ENCODE results near the gene MAPKAPK3. TPM values are rescaled to one million over a fixed set of nuclear protein-coding genes. Genes with fewer than 3 reads are reported as not detected.
A peak's percentile ranks its signal among the peaks of the same experiment; 100 is the strongest.

MAPKAPK3 gene
- total and polyA plus RNA-seq, 2 of the 8 experiments (the other 6 are each of a cell fraction or from before 2014, with no cell fraction given), result 65.4 to 99.8 TPM

DNA sequence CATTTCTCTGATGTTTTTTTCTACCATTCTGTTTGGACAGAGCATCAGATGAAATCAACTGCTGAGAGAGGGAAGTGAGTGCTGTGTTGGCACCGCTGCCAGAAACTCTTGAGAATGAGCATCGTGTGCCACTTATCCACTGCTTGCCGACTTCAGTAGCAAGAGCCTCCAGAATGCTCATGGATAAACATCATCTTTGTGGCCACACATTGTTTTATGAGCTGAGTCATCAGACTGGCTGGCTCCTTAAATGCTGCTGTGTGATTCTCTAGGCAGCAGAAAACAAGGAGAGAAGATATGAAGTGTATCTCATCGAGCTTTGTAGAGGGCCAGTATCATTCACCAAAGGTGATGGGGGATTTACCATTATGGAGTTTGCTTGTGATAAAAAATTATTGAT, 54.4 kb downstream of the MAPKAPK3 start:
- Histone ChIP-seq H3K9me3 (ENCODE audit: insufficient read depth in 2 of 2, low read depth in 1 of 2, low read length in 1 of 2) (no peaks in the 10 kb centered on the region), H2AFZ (ENCODE audit: low read length) (no peak overlapping the region), H4K91ac (replicated peaks; ENCODE audit: insufficient read length, low read length) (no peak overlapping the region), H2AK5ac (ENCODE audit: low read depth, low read length) (no peak overlapping the region), H3K9ac (replicated peaks in 1 of 4; ENCODE audit: extremely low read depth in 1 of 4, low read depth in 3 of 4, low read length in 3 of 4) (no peak overlapping the region), H2BK20ac (ENCODE audit: low read length) (no peak overlapping the region), H3K4me2 (ENCODE audit: insufficient read depth in 1 of 2, low read depth in 2 of 2, low read length in 2 of 2) (no peak overlapping the region), H3K4me1 (replicated peaks in 1 of 4; ENCODE audit: control insufficient read depth in 3 of 4, insufficient read depth in 4 of 4, low read length in 3 of 4) (peaks cover 2 to 9% (median 3%) of the 10 kb centered on the region in 4 experiments; a peak in 5 of 7 replicates), H3K4me3 (ENCODE audit: extremely low read depth in 1 of 4, insufficient read depth in 2 of 4, low read depth in 3 of 4, low read length in 4 of 4) (no peak overlapping the region), H3K23ac (ENCODE audit: insufficient read length) (no peak overlapping the region), H3K79me1 (ENCODE audit: low read depth, low read length) (no peaks in the 10 kb centered on the region), H3K18ac (ENCODE audit: extremely low read depth, low read length) (no peak overlapping the region), H3K36me3 (ENCODE audit: control insufficient read depth in 2 of 4, insufficient read depth in 4 of 4, low read length in 3 of 4) (no peaks in the 10 kb centered on the region), H2BK12ac (ENCODE audit: low read depth, low read length) (no peak overlapping the region), H3K27ac (ENCODE audit: low read depth, low read length) (no peak overlapping the region), H2BK15ac (ENCODE audit: low read length) (no peak overlapping the region), H3K23me2 (ENCODE audit: low read depth, low read length) (peaks cover 4% of the 10 kb centered on the region; the same call in 1 of the 2 replicates), H3K4ac (replicated peaks; ENCODE audit: insufficient read length, low read depth, low read length) (no peak overlapping the region), H3K56ac (replicated peaks; ENCODE audit: insufficient read length, low read depth, low read length) (no peak overlapping the region), H3K14ac (ENCODE audit: insufficient read length) (no peak overlapping the region), H2BK5ac (ENCODE audit: low read depth, low read length) (no peak overlapping the region), H3K79me2 (ENCODE audit: control insufficient read depth in 1 of 2, insufficient read depth in 2 of 2, low read length in 2 of 2) (peaks cover 0 to 8% of the 10 kb centered on the region in 2 experiments; a peak in 1 of 4 replicates), H2BK120ac (replicated peaks; ENCODE audit: low read depth, low read length) (no peak overlapping the region), H3K27me3 (replicated peaks in 1 of 4; ENCODE audit: control insufficient read depth in 3 of 4, extremely low read depth in 1 of 4, insufficient read depth in 3 of 4, low read length in 3 of 4) (peaks cover 0 to 16% (median 14%) of the 10 kb centered on the region in 4 experiments; a peak in 6 of 7 replicates), H4K5ac (ENCODE audit: insufficient read length, low read depth, low read length) (no peak overlapping the region), H4K8ac (ENCODE audit: extremely low read depth, insufficient read depth, low read length) (no peak overlapping the region), H4K20me1 (replicated peaks in 1 of 2; ENCODE audit: control insufficient read depth in 1 of 2, insufficient read depth in 2 of 2, low read length in 2 of 2) (no peaks in the 10 kb centered on the region)
- CTCF ChIA-PET (ENCODE audit: partially characterized antibody), result interaction anchor here (0.9 to 63.8 kb wide), 4 partner anchors 18 to 231 kb away, joined by 3 to 1262 read pairs (median 36); partner anchors contain the start of genes CISH and MAPKAPK3
- DNase-seq (ENCODE audit: low read depth in 1 of 2, low spot score in 2 of 2), result no peak
- 92% methylated on average over 4 of the region's 4 CpGs; no CpG with 5 or more reads in 1 of the 2 experiments for whole genome bisulfite sequencing, 2 experiments (ENCODE audit: extremely low coverage in 1 of 2, insufficient coverage in 1 of 2, insufficient read length in 1 of 2, insufficient replicate concordance in 2 of 2, low coverage in 1 of 2, low lambda C conversion rate in 2 of 2, missing lambda C conversion rate in 1 of 2)
- peak; percentile 39 for FAIRE-seq
- TF ChIP-seq FOSL1 (IDR thresholded peaks at IDR 0.05; ENCODE audit: insufficient read depth, low read depth, low read length) (no peak), RNF2 (IDR thresholded peaks at IDR 0.05; ENCODE audit: borderline replicate concordance, low read depth, low read length, missing control alignments, poor library complexity, severe bottlenecking) (no peak), SRF (IDR thresholded peaks at IDR 0.05; ENCODE audit: low read depth, low read length) (no peak)
- TF ChIP-seq, protein P1, sequence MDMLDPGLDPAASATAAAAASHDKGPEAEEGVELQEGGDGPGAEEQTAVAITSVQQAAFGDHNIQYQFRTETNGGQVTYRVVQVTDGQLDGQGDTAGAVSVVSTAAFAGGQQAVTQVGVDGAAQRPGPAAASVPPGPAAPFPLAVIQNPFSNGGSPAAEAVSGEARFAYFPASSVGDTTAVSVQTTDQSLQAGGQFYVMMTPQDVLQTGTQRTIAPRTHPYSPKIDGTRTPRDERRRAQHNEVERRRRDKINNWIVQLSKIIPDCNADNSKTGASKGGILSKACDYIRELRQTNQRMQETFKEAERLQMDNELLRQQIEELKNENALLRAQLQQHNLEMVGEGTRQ (IDR thresholded peaks at IDR 0.05; ENCODE audit: low read length), result no peak
- POLR2A ChIA-PET (ENCODE audit: partially characterized antibody), result interaction anchor here (0.9 to 1.7 kb wide), 4 partner anchors 8 to 55 kb away, joined by 3 to 4 read pairs (median 3); partner anchors contain the start of gene MAPKAPK3
